PC-9 (cell line): Measurements from ENCODE around the gene PHACTR3. TPM values are rescaled to one million over a fixed set of nuclear protein-coding genes. Genes with fewer than 3 reads are reported as not detected.

Source experiments
- BruUV-seq: library from RNA; stranded (reverse); fragments of 400-500 nt; replicated peaks from 2 replicates; lab custom pipeline; 2021; lab: Mats Ljungman, UMichigan
- CTCF ChIA-PET: fragments of 300-600 bp; sonication (Branson Sonifier 250); formaldehyde crosslinking; loops from one replicate; lab custom pipeline; 2022; ENCODE audit warnings: antibody characterized with exemption; lab: Charles Lee
- POLR2A ChIA-PET: fragments of 300-600 bp; sonication (Branson Sonifier 250); formaldehyde crosslinking; loops from one replicate; lab custom pipeline; 2022; ENCODE audit warnings: antibody characterized with exemption; ENCODE audit not compliant: unreplicated experiment; lab: Charles Lee
- DNase-seq, 2 experiments: peaks; one replicate each; pipeline versions ENCODE4 v3.0.0 to v3.0.0-alpha.2; 2015 to 2022; ENCODE audit warnings: mixed read lengths in 1 of 2
- H2AFZ ChIP-seq: fragments of 200-600 bp; sonication (generic); 2 replicates; pipeline ENCODE4 v1.8.1; 2017; ENCODE audit warnings: antibody characterized with exemption
- H3F3A ChIP-seq: fragments of 200-600 bp; sonication (generic); 2 replicates; pipeline ENCODE4 v1.8.1; 2017; ENCODE audit warnings: antibody characterized with exemption, mild to moderate bottlenecking, low read depth; ENCODE audit not compliant: insufficient read depth
- H3K27ac ChIP-seq: fragments of 200-600 bp; sonication (generic); 2 replicates; pipeline ENCODE4 v1.6.1; 2016; ENCODE audit warnings: mixed run types
- H3K27me3 ChIP-seq: fragments of 200-600 bp; sonication (generic); 2 replicates; pipeline ENCODE4 v1.6.1; 2016; ENCODE audit warnings: low read depth, mixed run types; ENCODE audit not compliant: insufficient read depth
- H3K36me3 ChIP-seq: fragments of 200-600 bp; sonication (generic); 2 replicates; pipeline ENCODE4 v1.6.1; 2016; ENCODE audit warnings: low read depth, mixed run types
- H3K4me1 ChIP-seq: fragments of 200-600 bp; sonication (generic); replicated peaks from 2 replicates; pipeline ENCODE4 v1.6.1; 2016; ENCODE audit warnings: mixed run types; ENCODE audit not compliant: insufficient read depth
- H3K4me2 ChIP-seq: fragments of 200-600 bp; sonication (generic); 2 replicates; pipeline ENCODE4 v1.6.1; 2017; ENCODE audit warnings: mixed run types
- H3K4me3 ChIP-seq: fragments of 200-600 bp; sonication (generic); 2 replicates; pipeline ENCODE4 v1.6.1; 2016; ENCODE audit warnings: mixed run types
- H3K79me2 ChIP-seq: fragments of 200-600 bp; sonication (generic); 2 replicates; pipeline ENCODE4 v1.6.1; 2017; ENCODE audit warnings: low read depth, mixed run types
- H3K9me2 ChIP-seq: fragments of 200-600 bp; sonication (generic); 2 replicates; pipeline ENCODE4 v1.8.1; 2017; ENCODE audit warnings: mild to moderate bottlenecking; ENCODE audit not compliant: insufficient read depth
- H3K9me3 ChIP-seq: fragments of 200-600 bp; sonication (generic); 2 replicates; pipeline ENCODE4 v1.8.1; 2016; ENCODE audit warnings: low read depth; ENCODE audit not compliant: insufficient read depth
- H4K20me1 ChIP-seq: fragments of 200-600 bp; sonication (generic); 2 replicates; pipeline ENCODE4 v1.8.1; 2017; ENCODE audit not compliant: insufficient read depth
- CTCF ChIP-seq: fragments of 200-600 bp; sonication (generic); conservative IDR thresholded peaks from 2 replicates; pipeline ENCODE4 v1.6.1; 2017; ENCODE audit warnings: mixed run types, antibody characterized with exemption, mild to moderate bottlenecking, moderate library complexity
- EZH2 ChIP-seq: fragments of 200-600 bp; sonication (generic); IDR thresholded peaks from 2 replicates; pipeline ENCODE4 v1.8.0; 2017; ENCODE audit warnings: antibody characterized with exemption, low read depth
- intact Hi-C: fragments of 100-400 bp; cut with micrococcal nuclease; formaldehyde crosslinking; loops from one replicate; pipeline ENCODE4 v1.10.0; 2022; ENCODE audit not compliant: unreplicated experiment
- total RNA-seq: library from RNA; stranded (reverse); gene quantifications from 2 replicates; pipeline ENCODE4 v1.2.3, GENCODE V29; 2021

PHACTR3 gene
- total RNA-seq, 1 experiment from 2014 or later = 0.41 TPM

GRCh38 chr20:59670786-59671492 lies 66.6 kb downstream of the PHACTR3 start:
- TF ChIP-seq EZH2 = no peak
- TF ChIP-seq CTCF = no peak
- H3K4me2 ChIP-seq = no peak overlapping the region
- no peak overlapping the region for H3K27ac ChIP-seq
- no peaks in the 10 kb centered on the region for H3K79me2 ChIP-seq
- no peak for DNase-seq
- POLR2A ChIA-PET = no interaction called here
- 0 out of 2 replicates have a peak, but pooled peaks cover 3% of the 10 kb centered on the region for H4K20me1 ChIP-seq
- H3F3A ChIP-seq = no peaks in the 10 kb centered on the region
- H3K4me1 ChIP-seq = no peaks in the 10 kb centered on the region
- H2AFZ ChIP-seq = no peak overlapping the region
- BruUV-seq = no TSS peak
- no peak overlapping the region for H3K4me3 ChIP-seq
- H3K9me2 ChIP-seq = no peaks in the 10 kb centered on the region
- CTCF ChIA-PET = interaction anchor here (0.5 kb wide), 1 partner anchor 80 kb away, joined by 4 read pairs; no protein-coding TSS in a partner anchor
- intact Hi-C loops = no loop called here
- H3K27me3 ChIP-seq = peaks cover 95% of the 10 kb centered on the region
- H3K36me3 ChIP-seq = no peaks in the 10 kb centered on the region
- H3K9me3 ChIP-seq = no peaks in the 10 kb centered on the region

GRCh38 chr20:59671661-59672471 lies 67.5 kb downstream of the PHACTR3 start:
- Histone ChIP-seq H4K20me1 (0 out of 2 replicates have a peak, but pooled peaks cover 3% of the 10 kb centered on the region), H3K9me3 (no peaks in the 10 kb centered on the region), H3K4me3 (no peak overlapping the region), H2AFZ (no peak overlapping the region), H3K4me2 (no peak overlapping the region), H3K79me2 (no peaks in the 10 kb centered on the region), H3K4me1 (no peaks in the 10 kb centered on the region), H3K27ac (no peak overlapping the region), H3K27me3 (peaks cover 95% of the 10 kb centered on the region), H3K36me3 (no peaks in the 10 kb centered on the region), H3K9me2 (no peaks in the 10 kb centered on the region), H3F3A (no peaks in the 10 kb centered on the region)
- ChIA-PET POLR2A (no interaction called here), CTCF (no interaction called here)
- DNase-seq = no peak
- TF ChIP-seq EZH2 (no peak), CTCF (no peak)
- BruUV-seq = no TSS peak
- intact Hi-C loops = no loop called here

- TF ChIP-seq EZH2 (no peak), CTCF (no peak)
- intact Hi-C loops = no loop called here
- Histone ChIP-seq H3K4me1 (no peaks in the 10 kb centered on the region), H3F3A (no peaks in the 10 kb centered on the region), H2AFZ (no peak overlapping the region), H4K20me1 (0 out of 2 replicates have a peak, but pooled peaks cover 3% of the 10 kb centered on the region), H3K27ac (no peak overlapping the region), H3K9me3 (no peaks in the 10 kb centered on the region), H3K4me2 (no peak overlapping the region), H3K4me3 (no peak overlapping the region), H3K27me3 (peaks cover 95% of the 10 kb centered on the region), H3K36me3 (no peaks in the 10 kb centered on the region), H3K79me2 (no peaks in the 10 kb centered on the region), H3K9me2 (no peaks in the 10 kb centered on the region)
- ChIA-PET CTCF (no interaction called here), POLR2A (no interaction called here)
- no peak for DNase-seq
- BruUV-seq = no TSS peak
These were observed 68.2 kb downstream of the PHACTR3 start for GRCh38 chr20:59672576-59672975.
